Measurements from ENCODE around the gene USP17L27.
"Not testable (repeated sequence)": the region's sequence is repeated elsewhere in the genome, so short reads cannot be mapped to it uniquely, and the experiment has no call there.

- not testable (repeated sequence) for TF ChIP-seq CTCF (IDR thresholded peaks at IDR 0.05); POLR2AphosphoS5 (IDR thresholded peaks at IDR 0.05; ENCODE audit: insufficient read depth in 1 of 2, low read depth in 1 of 2)
Observed at GRCh38 chr4:9379881-9380280, 35.9 kb downstream of the USP17L27 start.

All from vagina (tissue), 2 donors.